ENCODE measurements around the gene ERGIC1.

DNA sequence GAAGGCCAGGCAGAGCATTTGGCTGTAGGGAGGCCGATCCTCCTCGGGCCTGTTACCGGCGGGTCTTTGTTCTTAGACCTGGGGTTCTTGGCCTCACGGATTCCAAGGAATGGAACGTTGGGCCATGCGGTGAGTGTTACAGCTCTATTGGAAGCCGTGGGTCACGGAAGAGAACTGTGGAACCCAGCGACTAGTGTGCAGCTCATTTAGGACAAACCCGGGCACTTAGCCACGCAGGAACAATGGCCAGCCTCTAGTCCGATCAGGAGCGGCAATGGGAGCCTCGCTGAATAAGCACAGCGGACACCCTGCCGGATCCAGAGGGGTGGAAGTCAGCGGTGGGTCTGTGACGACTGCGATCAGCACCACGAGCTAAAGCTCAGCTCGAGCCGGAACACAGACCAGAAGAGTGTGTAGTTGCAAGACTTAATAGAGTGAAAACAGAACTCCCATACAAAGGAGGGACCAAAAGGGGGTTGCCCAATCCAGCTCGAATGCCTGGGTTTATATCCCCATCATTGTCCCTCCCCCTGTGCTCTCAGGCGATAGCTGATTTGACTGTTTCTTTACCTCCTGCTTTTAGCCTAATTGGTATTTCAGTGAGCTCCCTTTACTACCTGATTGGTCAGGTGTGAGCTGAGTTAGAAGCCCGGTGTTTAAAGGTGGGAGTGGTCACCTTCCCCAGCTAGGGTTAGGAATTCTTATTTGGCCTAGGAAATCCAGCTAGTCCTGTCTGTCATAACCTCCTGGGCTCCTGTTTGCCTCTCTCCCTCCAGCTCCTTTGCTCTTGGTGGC, 71.5 kb downstream of the ERGIC1 start:
- TF ChIP-seq ZNF773 (CRISPR knock-in tag; IDR thresholded peaks at IDR 0.05; ENCODE audit: borderline replicate concordance) (no peak), ZNF530 (CRISPR knock-in tag; IDR thresholded peaks at IDR 0.05; ENCODE audit: low read depth) (no peak), SUZ12 (IDR thresholded peaks at IDR 0.05; ENCODE audit: low read depth, low read length) (no peak), RAD21 (CRISPR knock-in tag; IDR thresholded peaks at IDR 0.05) (no peak), RXRA (CRISPR knock-in tag; IDR thresholded peaks at IDR 0.05) (no peak), ZNF792 (CRISPR knock-in tag; IDR thresholded peaks at IDR 0.05) (no peak), TCF12 (IDR thresholded peaks at IDR 0.05) (no peak), TCF12 (CRISPR knock-in tag; IDR thresholded peaks at IDR 0.05) (no peak), TP53 (CRISPR knock-in tag; conservative IDR thresholded peaks at IDR 0.05) (no peak)
- TF ChIP-seq, protein P1, sequence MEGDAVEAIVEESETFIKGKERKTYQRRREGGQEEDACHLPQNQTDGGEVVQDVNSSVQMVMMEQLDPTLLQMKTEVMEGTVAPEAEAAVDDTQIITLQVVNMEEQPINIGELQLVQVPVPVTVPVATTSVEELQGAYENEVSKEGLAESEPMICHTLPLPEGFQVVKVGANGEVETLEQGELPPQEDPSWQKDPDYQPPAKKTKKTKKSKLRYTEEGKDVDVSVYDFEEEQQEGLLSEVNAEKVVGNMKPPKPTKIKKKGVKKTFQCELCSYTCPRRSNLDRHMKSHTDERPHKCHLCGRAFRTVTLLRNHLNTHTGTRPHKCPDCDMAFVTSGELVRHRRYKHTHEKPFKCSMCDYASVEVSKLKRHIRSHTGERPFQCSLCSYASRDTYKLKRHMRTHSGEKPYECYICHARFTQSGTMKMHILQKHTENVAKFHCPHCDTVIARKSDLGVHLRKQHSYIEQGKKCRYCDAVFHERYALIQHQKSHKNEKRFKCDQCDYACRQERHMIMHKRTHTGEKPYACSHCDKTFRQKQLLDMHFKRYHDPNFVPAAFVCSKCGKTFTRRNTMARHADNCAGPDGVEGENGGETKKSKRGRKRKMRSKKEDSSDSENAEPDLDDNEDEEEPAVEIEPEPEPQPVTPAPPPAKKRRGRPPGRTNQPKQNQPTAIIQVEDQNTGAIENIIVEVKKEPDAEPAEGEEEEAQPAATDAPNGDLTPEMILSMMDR (CRISPR knock-in tag; IDR thresholded peaks at IDR 0.05), result no peak
- TF ChIP-seq, protein P2, sequence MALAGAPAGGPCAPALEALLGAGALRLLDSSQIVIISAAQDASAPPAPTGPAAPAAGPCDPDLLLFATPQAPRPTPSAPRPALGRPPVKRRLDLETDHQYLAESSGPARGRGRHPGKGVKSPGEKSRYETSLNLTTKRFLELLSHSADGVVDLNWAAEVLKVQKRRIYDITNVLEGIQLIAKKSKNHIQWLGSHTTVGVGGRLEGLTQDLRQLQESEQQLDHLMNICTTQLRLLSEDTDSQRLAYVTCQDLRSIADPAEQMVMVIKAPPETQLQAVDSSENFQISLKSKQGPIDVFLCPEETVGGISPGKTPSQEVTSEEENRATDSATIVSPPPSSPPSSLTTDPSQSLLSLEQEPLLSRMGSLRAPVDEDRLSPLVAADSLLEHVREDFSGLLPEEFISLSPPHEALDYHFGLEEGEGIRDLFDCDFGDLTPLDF (CRISPR knock-in tag; IDR thresholded peaks at IDR 0.05), result no peak
- TF ChIP-seq, protein P3, sequence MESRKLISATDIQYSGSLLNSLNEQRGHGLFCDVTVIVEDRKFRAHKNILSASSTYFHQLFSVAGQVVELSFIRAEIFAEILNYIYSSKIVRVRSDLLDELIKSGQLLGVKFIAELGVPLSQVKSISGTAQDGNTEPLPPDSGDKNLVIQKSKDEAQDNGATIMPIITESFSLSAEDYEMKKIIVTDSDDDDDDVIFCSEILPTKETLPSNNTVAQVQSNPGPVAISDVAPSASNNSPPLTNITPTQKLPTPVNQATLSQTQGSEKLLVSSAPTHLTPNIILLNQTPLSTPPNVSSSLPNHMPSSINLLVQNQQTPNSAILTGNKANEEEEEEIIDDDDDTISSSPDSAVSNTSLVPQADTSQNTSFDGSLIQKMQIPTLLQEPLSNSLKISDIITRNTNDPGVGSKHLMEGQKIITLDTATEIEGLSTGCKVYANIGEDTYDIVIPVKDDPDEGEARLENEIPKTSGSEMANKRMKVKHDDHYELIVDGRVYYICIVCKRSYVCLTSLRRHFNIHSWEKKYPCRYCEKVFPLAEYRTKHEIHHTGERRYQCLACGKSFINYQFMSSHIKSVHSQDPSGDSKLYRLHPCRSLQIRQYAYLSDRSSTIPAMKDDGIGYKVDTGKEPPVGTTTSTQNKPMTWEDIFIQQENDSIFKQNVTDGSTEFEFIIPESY (CRISPR knock-in tag; IDR thresholded peaks at IDR 0.05), result no peak
